WTC11 (cell line): ENCODE data around the gene RIN1.

Experiments
- CTCF ChIP-seq: fragments of 200-600 bp; IDR thresholded peaks from 2 replicates; pipeline ENCODE4 v1.8.0; 2022; ENCODE audit warnings: antibody characterized with exemption
- SOX15 ChIP-seq: fragments of 250-450 bp; sonication (Bioruptor Pico); IDR thresholded peaks from 2 replicates; pipeline ENCODE4 v1.9.0; 2021; ENCODE audit warnings: mild to moderate bottlenecking
- TEAD4 ChIP-seq: sonication (generic); formaldehyde crosslinking; IDR thresholded peaks from 2 replicates; pipeline ENCODE4 v1.8.0; 2022; ENCODE audit warnings: mild to moderate bottlenecking, missing genetic modification reagents
- ZMAT4 ChIP-seq: fragments of 250-450 bp; sonication (Bioruptor Pico); IDR thresholded peaks from 2 replicates; pipeline ENCODE4 v1.9.0; 2021; ENCODE audit warnings: mild to moderate bottlenecking

- TF ChIP-seq SOX15 (CRISPR knock-in tag) (no peak), CTCF (no peak), ZMAT4 (CRISPR knock-in tag) (no peak), TEAD4 (CRISPR knock-in tag) (no peak)
Measured at GRCh38 chr11:66310324-66310723, 25.9 kb downstream of the RIN1 start.
